NCI-H748 (cell line): ENCODE results near the gene NEK6.

Experiments used
- DNase-seq: peaks from one replicate; lab custom pipeline; 2025; ENCODE audit not compliant: unreplicated experiment; lab: John Stamatoyannopoulos, UW

Gene NEK6

GRCh38 chr9:124351672-124352468 lies 94.1 kb downstream of the NEK6 start:
- no peak for DNase-seq

- DNase-seq, result no peak
These were observed 94.9 kb downstream of the NEK6 start for GRCh38 chr9:124352616-124353015.

DNA sequence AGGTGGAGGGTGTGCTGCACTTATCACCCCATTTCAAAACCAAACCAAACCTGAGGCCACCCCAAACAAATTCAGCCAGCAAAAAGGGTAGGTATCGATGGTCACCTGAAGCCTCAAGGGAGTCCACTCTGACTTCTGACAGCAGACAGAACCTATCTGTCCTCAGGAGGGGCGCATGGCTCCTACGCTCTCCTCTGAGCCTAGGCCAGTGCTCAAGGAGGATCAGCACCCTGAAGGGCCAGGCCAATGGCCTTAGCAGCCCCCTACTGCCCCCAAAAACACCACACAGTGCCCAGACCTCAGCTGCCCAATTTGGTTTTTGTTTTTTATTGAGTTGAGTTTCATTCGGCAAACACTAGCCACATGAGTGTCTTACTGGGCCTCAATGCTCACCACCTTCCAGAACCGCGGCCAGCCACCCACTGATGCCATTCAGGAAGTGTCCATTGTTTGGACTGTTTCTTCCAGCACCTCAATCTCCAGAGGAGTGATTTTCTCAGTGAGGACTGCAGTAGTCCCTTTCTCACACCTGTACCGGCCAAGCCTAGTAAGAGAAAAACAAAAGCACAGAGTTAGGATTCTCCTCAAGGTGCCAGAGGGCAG lies 95.5 kb downstream of the NEK6 start:
- DNase-seq, result no peak

GRCh38 chr9:124353811-124354274 lies 96.1 kb downstream of the NEK6 start:
- DNase-seq, result no peak

DNA sequence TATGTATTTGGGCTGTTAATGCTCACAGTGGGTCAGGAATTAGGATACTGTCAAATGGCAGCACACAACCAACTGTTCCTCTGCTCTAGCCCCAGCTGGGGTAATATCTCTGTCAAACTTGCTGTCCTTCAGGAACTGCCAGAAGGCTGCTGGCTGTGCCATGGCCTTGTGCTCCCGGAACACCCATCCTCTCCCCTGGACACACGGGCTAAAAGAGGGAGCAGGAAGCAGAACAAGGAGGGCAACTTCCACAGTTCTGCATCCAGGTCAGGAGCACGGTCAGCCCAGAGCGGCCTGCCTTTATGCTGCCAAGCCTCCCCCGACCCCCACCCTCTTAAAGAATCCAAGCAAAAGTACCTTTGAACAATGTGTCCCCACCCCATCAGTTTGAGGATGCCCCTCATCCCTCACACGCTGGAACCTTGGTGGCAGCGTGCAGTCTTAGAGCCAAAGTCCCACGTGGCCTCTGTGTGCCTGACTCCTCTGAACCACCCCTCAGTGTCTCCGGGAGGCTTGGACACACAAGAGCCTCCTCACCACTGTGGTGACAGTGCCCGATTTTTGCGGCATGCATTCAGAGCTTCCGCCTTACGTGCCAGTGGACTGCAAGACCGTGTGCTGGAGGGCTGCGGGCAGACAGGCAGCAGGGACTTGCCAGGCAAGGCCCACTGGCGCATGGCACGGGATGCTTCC lies 96.7 kb downstream of the NEK6 start:
- DNase-seq, result no peak

DNA sequence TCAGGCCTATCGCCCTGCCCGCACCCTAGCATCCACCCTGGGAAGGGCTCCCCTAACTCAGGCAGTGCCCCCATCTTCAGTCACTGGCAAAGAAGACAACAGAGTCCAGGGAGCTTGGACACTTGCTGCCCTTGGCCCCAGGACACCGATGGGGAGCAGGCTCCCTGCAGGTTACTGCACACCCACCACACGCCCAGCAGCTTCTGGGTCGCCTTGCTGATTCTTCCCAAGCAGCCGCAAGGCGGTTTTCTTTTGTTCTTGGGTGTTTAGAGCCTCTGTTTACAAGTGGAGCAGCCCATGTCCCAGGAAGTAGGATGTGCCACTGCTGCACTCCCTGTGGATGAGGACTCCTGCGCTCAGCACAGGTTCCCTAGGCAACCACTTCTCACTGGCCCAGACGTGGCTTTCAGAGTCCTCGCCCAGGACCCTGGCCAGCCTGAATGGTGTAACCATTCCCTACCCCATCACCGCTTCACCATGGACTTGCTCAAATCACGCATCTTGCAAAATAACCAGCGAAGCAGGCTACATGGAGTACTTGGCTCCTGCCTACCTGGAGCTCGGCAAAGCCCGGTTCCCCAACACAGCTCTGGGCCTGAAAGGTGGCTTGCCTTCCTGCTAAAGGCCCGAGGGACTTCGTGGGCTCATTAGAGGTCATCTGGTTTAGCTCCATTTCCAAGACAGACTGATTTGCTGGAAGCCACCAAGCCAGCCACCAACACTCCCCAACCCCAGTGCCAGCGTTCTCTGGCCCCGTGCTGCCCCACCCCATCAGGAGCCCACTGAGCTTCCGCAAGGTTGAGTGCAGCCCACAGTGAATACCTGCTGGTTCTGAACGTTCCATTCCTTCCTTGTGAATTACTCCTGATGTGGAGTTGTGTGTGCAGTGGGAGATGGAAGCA lies 97.5 kb downstream of the NEK6 start:
- no peak for DNase-seq

DNA sequence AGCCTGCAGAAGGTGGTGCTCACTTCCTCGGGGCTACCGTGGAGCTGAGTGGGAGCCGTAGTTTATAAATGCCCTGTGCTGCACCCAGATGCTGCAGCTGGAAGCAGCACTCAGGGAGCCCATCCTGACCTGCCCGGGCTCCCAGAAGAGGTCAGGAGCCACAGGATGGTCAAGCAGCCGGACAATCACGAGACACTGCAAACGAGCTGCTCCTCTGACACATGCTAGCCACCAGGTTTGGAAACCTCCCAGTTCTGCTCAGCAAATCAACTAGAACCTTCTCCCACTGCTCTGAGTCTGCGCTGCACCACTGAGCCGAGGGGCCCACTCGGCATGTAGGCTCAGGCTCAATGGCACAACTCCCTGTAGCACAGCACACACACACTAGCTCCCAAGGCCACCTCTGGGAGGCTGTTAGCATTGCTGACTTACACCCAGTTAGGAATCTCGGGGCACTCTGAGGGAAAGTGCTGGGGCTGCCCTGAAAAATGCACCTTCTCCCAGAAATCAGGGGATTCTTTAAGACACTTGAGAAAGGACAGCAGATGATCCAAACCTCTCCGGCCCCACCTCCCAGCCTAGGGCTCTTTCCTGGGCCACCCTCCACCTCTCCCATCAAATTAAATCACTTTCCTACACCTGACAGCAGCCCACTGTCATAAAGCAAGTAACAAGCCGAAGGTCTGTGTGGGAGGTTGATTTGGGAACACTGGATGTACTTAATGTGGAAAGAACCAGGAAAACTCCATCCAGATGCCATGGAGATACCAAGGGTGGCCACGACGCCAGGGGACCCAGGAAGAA lies 98.4 kb downstream of the NEK6 start:
- DNase-seq, result no peak

GRCh38 chr9:124356745-124357390 lies 99.1 kb downstream of the NEK6 start:
- no peak for DNase-seq

GRCh38 chr9:124357721-124358361 lies 100.1 kb downstream of the NEK6 start:
- no peak for DNase-seq

GRCh38 chr9:124358631-124359030 lies 100.9 kb downstream of the NEK6 start:
- DNase-seq, result no peak

DNA sequence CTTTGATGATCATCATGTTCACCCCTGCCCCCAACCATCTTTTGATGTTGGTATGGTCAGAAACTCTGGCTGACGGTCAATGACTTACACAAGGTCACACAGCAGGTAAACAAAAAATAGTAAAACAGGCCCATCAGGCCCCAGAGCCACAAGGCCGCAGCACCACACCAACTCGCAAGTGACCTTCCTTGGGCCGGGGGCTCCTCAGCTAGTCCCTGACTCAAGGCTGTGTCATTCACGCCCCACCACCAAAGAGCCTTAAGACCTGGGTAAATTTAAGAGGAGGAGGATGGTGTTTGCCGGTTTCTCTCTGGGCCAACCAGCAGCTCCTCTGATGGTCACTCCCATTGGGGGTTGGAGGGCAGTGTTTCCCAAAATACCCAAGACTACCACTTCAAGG lies 101.7 kb downstream of the NEK6 start:
- no peak for DNase-seq

- DNase-seq, result no peak
These were observed 102.3 kb downstream of the NEK6 start for GRCh38 chr9:124359855-124360678.

DNA sequence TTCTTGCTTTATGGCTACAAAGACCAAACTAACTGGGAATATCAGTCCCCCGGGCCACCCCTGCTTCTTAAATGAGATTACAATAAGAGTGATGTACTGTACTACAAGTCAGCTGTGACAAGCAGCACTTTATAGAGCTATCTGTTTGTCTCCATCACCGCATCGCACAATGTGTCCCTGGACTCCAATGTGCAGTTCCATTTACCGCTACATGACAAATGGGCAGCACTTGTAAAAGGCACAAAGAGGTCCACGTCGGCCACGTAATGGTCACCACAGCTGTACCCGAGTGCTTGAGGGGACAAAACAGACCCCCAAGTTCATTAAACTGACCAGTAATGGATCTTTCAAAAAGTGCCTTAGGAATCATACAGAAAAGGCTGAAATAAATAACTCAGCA lies 103.4 kb downstream of the NEK6 start:
- no peak for DNase-seq

DNA sequence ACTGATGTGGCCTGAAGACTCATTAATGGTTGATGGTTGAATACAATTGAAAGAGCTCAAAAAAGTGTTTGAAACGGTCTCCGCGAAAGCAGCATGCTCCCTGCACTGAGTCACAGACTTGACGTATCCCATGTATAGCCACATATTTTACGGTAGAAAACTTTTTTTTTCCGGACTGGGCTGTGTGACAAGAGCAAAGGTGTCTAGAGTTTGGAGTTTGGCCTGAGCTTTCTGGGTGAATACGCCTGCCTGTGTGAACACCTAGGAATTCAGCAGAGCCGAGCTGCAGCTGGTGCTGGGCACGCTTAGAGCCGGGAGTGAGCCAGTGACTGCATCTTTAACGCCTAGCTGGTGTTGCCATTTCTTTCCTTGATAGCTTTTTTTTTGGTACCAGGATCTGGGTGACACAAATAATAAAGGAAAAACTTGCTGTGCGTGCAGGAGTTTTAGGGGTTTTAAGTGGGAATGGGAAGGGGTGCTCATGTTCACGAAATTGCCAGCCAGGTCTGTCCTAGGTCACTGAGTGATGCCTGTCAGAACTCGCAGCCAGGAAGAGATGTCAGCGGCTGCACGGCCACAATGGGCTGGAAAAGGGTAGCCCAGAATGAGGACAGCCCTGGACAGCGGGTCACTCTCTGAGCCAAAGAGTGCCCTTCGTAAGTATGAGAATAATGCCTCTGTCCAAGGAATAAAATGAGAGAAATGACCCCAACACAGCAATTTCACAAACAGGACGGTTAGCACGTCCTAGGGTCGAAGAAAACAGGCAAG lies 105.8 kb downstream of the NEK6 start:
- no peak for DNase-seq

GRCh38 chr9:124364141-124364540 lies 106.4 kb downstream of the NEK6 start:
- DNase-seq, result no peak

GRCh38 chr9:124365036-124365435 lies 107.3 kb downstream of the NEK6 start:
- no peak for DNase-seq

DNA sequence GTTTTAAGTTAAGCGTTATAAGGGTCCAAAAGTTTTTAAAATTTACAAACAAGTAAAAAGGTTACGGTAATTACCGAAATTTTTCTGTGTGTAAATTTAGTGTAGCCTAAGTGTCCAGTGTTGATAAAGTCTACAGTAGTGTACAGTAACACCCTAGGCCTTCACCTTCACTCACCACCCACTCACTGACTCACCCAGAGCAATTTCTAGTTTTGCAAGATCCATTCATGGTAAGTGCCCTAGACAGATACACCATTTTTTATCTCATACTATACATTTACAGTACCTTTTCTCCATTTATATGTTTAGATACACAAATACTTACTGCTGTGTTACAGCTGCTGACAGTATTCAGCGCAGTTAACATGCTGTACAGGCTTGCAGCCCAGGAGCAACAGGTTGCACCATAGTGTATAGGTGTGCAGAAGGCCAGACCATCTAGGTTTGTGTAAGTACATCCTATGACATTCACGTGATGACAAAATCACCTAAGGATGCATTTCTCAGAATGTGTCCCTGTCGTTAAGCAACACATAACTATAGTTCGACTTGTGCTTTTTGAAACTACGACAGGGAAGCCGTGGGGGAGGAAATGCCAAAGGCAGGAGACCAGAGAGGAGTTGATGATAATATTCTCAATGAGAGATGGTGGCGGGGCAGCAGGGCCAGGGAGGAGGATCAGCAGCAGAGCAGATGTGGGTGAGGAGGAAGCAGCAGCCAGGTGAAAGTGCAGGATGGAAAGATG lies 108.9 kb downstream of the NEK6 start:
- DNase-seq, result no peak
